NK-92 (cell line): ENCODE data around the gene MAP3K12.
"Not testable (repeated sequence)": the region's sequence is repeated elsewhere in the genome, so short reads cannot be mapped to it uniquely, and the experiment has no call there.

Source experiments
- DNase-seq: peaks from one replicate; lab custom pipeline; 2025; ENCODE audit not compliant: unreplicated experiment; lab: John Stamatoyannopoulos, UW

The MAP3K12 gene

GRCh38 chr12:53443955-53444354 lies 55.3 kb downstream of the MAP3K12 start:
- DNase-seq, result no peak

- peak; percentile 88 for DNase-seq
These were observed 58.0 kb downstream of the MAP3K12 start, which contains the start of gene PRR13 for GRCh38 chr12:53441040-53441833. TSS of gene PRR13 (plus strand) at chr12:53441734. CDS start at chr12:53442715, 981 bp downstream.

- not testable (repeated sequence) for DNase-seq
These were observed 59.7 kb downstream of the MAP3K12 start for GRCh38 chr12:53439582-53439981.

GRCh38 chr12:53435326-53435725 lies 63.9 kb downstream of the MAP3K12 start:
- DNase-seq, result not testable (repeated sequence)

- no peak for DNase-seq
These were observed 68.1 kb downstream of the MAP3K12 start for GRCh38 chr12:53431187-53431586.

GRCh38 chr12:53430116-53430515 lies 69.1 kb downstream of the MAP3K12 start:
- DNase-seq, result no peak
